ENCODE measurements around the gene SYT2.
"Not testable (repeated sequence)": the region's sequence is repeated elsewhere in the genome, so short reads cannot be mapped to it uniquely, and the experiment has no call there.

The SYT2 gene

DNA sequence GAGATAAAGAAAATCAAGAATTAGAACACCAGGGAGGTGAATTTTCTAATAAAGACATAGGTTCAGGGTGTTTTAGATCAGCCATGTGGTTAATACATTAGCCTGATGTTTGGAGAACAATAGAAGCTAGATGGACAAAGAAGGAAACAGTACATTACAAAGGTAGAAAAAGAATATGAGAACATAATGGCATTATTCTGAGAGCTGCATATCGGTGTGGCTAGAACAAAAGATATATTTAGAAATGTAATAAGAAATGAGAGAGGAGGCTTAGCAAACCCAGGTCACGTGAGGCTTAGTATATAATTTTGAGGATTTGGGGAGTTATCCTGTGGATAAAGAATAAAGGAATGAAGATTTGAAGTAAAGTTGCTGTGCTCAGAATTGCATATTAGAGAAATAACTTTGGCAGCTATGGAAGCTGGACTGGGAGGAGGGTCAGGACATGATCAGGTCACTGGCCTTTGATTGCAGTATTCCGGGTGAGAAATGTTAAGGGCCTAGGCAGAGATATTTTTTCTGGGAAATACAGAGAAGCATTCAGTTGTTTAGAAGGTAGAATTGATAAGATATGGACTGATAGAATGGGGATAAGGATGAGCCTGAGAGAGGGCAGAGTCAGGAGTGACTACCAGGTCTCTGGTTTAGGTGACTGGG lies 164.5 kb downstream of the SYT2 start:
- DNase-seq (ENCODE audit: low spot score): not testable (repeated sequence)

DNA sequence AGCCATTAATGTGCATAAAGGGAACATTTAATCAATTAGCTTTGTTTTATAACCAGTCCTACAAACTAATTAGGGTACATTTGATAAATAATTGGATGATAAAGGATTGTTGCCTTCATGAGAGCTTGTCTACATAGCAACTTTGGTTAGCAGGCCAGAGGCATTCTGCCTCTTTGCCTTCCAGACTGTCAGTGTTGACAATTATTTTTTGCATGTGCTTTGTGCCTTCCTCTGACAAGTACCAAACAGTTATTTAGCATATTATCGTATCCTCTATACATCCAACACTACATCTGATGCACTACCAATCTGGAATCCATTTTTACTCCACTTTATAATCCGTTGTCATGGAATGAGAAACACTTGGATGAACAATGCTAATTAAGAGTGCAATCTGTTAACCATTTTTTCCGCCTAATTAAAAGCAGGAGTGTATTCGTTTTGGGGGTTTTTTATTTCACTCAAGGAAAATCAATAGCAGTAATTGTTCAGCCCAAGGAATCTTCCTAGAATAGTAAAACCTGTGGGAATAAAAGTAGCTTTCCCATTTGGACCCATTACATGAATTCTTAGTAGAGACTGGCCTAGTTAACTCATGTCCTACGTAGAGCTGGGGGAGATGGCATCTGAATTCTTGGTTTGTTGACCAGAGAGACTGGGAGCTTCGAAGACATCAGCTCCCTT lies 165.3 kb downstream of the SYT2 start:
- not testable (repeated sequence) for DNase-seq (ENCODE audit: low spot score)

DNA sequence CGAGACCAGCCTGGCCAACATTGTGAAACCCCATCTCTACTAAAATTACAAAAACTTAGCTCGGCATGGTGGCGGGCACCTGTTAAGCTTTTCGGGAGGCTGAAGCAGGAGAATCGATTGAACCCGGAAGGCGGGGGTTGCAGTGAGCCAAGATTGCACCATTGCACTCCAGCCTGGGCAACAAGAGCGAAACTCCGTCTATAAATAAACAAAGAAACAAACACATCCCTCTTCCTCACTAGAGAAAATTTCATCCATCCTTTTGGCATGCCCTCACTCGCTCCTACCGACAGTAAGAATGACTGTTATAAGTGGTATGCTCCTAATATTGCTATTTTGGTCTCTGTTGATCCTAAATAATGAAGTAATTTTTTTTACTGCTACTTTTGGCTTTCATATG lies 166.7 kb downstream of the SYT2 start:
- DNase-seq (ENCODE audit: low spot score): not testable (repeated sequence)

DNA sequence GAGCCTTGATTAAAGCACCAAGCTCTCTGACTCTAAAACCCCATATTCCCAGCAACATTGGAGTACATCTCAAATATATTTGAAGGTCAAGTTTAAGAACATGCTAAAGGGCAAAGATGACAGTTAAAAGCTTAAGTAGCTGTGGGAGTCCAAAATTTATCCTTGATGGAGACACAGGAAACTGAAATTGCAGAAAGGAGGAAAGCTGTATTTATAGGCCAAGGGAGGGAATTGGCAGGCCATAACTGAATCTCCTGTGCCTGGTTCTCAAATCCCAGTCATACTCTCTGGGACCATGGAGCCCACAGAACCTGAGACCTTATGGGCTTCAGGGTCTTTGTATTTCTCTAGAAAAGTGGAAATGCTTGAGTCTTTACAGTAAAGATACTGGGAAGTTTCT lies 167.8 kb downstream of the SYT2 start:
- DNase-seq (ENCODE audit: low spot score): not testable (repeated sequence)

DNA sequence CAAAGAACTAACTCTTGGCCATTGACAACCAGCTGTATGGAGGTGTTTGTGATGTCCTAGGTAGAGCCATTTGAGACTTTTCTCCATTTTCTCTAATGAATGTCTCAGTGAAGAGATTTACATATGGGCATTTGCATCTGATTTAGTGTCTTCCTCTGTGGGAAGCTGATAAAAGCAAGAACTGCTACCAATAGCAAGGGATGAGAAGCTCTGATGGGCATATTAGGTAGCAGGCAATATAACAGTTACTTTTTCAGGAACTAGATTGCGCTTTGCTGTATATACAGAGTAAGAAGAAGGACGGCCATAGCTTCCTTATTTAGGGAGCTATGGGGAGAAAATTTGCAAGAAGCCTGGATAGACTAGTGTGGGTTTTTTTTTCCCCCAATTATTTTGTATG lies 169.4 kb downstream of the SYT2 start:
- DNase-seq (ENCODE audit: low spot score): not testable (repeated sequence)
